NCI-H345 (cell line): ENCODE measurements around the gene RGS10.
"Not testable (repeated sequence)": the region's sequence is repeated elsewhere in the genome, so short reads cannot be mapped to it uniquely, and the experiment has no call there.

Experiments
- DNase-seq: peaks from one replicate; lab custom pipeline; 2025; lab: John Stamatoyannopoulos, UW

The RGS10 gene

GRCh38 chr10:119538632-119539358 lies 3.7 kb downstream of the RGS10 start:
- DNase-seq: no peak

GRCh38 chr10:119537953-119538630 lies 4.4 kb downstream of the RGS10 start:
- DNase-seq: no peak

GRCh38 chr10:119536508-119537025 lies 6.0 kb downstream of the RGS10 start:
- DNase-seq: no peak

- no peak for DNase-seq
Observed at GRCh38 chr10:119535837-119536507, 6.5 kb downstream of the RGS10 start.

GRCh38 chr10:119535305-119535704 lies 7.2 kb downstream of the RGS10 start:
- DNase-seq: no peak

GRCh38 chr10:119533473-119533872 lies 9.0 kb downstream of the RGS10 start:
- DNase-seq: no peak

GRCh38 chr10:119532791-119533190 lies 9.7 kb downstream of the RGS10 start:
- not testable (repeated sequence) for DNase-seq

GRCh38 chr10:119532251-119532650 lies 10.3 kb downstream of the RGS10 start:
- not testable (repeated sequence) for DNase-seq

- no peak for DNase-seq
Observed at GRCh38 chr10:119531067-119531466, 11.5 kb downstream of the RGS10 start.

- DNase-seq: not testable (repeated sequence)
Observed at GRCh38 chr10:119528663-119529237, 13.8 kb downstream of the RGS10 start.

GRCh38 chr10:119526621-119527592 lies 15.6 kb downstream of the RGS10 start:
- DNase-seq: no peak

- DNase-seq: no peak
Observed at GRCh38 chr10:119526149-119526548, 16.4 kb downstream of the RGS10 start.

GRCh38 chr10:119525116-119525515 lies 17.4 kb downstream of the RGS10 start:
- no peak for DNase-seq

- DNase-seq: no peak
Observed at GRCh38 chr10:119524720-119525070, 17.8 kb downstream of the RGS10 start.

- no peak for DNase-seq
Observed at GRCh38 chr10:119523895-119524719, 18.4 kb downstream of the RGS10 start.

GRCh38 chr10:119522747-119523426 lies 19.6 kb downstream of the RGS10 start:
- DNase-seq: no peak

- no peak for DNase-seq
Observed at GRCh38 chr10:119521443-119522204, 20.9 kb downstream of the RGS10 start.

GRCh38 chr10:119520283-119520682 lies 22.2 kb downstream of the RGS10 start:
- no peak for DNase-seq

- no peak for DNase-seq
Observed at GRCh38 chr10:119518936-119519335, 23.6 kb downstream of the RGS10 start.
